OCI-M2 (cell line): Measurements from ENCODE around the gene IFNL1.
"Not testable (repeated sequence)": the region's sequence is repeated elsewhere in the genome, so short reads cannot be mapped to it uniquely, and the experiment has no call there.

ENCODE experiments used
- DNase-seq: peaks from one replicate; lab custom pipeline; 2025; ENCODE audit not compliant: unreplicated experiment; lab: John Stamatoyannopoulos, UW

The IFNL1 gene

GRCh38 chr19:39307822-39308530 is 11.8 kb downstream of the IFNL1 start:
- no peak for DNase-seq

- DNase-seq, result no peak
These were observed 12.5 kb downstream of the IFNL1 start for GRCh38 chr19:39308531-39309304.

- DNase-seq, result not testable (repeated sequence)
These were observed 13.1 kb downstream of the IFNL1 start for GRCh38 chr19:39309305-39309670.

- DNase-seq, result peak; percentile 91
These were observed 14.5 kb downstream of the IFNL1 start for GRCh38 chr19:39310558-39311311.

GRCh38 chr19:39314016-39314728 is 18.0 kb downstream of the IFNL1 start:
- DNase-seq, result no peak

GRCh38 chr19:39315933-39316332 is 19.7 kb downstream of the IFNL1 start:
- no peak for DNase-seq

GRCh38 chr19:39316627-39317321 is 20.6 kb downstream of the IFNL1 start:
- DNase-seq, result no peak

GRCh38 chr19:39317476-39317875 is 21.3 kb downstream of the IFNL1 start:
- no peak for DNase-seq

GRCh38 chr19:39318071-39318470 is 21.9 kb downstream of the IFNL1 start:
- DNase-seq, result no peak

- no peak for DNase-seq
These were observed 22.5 kb downstream of the IFNL1 start for GRCh38 chr19:39318690-39319089.

- DNase-seq, result no peak
These were observed 23.1 kb downstream of the IFNL1 start for GRCh38 chr19:39319098-39319891.

GRCh38 chr19:39319892-39320248 is 23.7 kb downstream of the IFNL1 start:
- DNase-seq, result no peak

- no peak for DNase-seq
These were observed 25.1 kb downstream of the IFNL1 start for GRCh38 chr19:39321117-39321831.

GRCh38 chr19:39321832-39322176 is 25.6 kb downstream of the IFNL1 start:
- no peak for DNase-seq

- no peak for DNase-seq
These were observed 28.1 kb downstream of the IFNL1 start for GRCh38 chr19:39324242-39324842.

- DNase-seq, result no peak
These were observed 29.8 kb downstream of the IFNL1 start for GRCh38 chr19:39325778-39326665.

- no peak for DNase-seq
These were observed 31.3 kb downstream of the IFNL1 start for GRCh38 chr19:39327363-39328045.
